ENCODE measurements around the gene BCAS4.

Gene BCAS4

DNA sequence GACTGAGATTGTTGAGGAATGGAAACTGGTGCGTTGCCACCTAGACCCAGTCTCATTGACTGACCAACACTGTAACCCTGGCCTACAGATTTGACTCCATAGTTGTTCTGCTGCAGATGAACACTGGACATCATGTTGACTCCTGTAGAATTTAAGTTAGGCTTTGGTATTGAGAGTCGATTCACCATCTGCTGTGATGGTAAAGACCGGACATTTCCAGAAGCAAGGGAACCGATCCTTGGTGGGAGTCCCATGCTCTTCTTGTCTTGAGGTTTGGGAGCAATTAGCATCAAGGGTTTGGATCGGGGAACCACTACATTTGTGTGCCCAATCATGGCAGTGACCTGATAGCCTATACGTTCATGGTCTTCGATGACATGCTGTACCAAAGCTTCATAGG is 98.8 kb downstream of the BCAS4 start:
- H3K4me3 ChIP-seq (ENCODE audit: control insufficient read depth, low read depth, low read length) = no peak overlapping the region
- DNase-seq (ENCODE audit: low read depth) = no peak
- no peak for TF ChIP-seq CTCF (IDR thresholded peaks at IDR 0.05; ENCODE audit: control insufficient read depth, insufficient read depth, low read depth, low read length, missing control alignments)

GRCh38 chr20:50895111-50895830 is 100.4 kb downstream of the BCAS4 start:
- TF ChIP-seq CTCF (IDR thresholded peaks at IDR 0.05; ENCODE audit: control insufficient read depth, insufficient read depth, low read depth, low read length, missing control alignments) = no peak
- H3K4me3 ChIP-seq (ENCODE audit: control insufficient read depth, low read depth, low read length) = no peak overlapping the region
- DNase-seq (ENCODE audit: low read depth) = no peak

DNA sequence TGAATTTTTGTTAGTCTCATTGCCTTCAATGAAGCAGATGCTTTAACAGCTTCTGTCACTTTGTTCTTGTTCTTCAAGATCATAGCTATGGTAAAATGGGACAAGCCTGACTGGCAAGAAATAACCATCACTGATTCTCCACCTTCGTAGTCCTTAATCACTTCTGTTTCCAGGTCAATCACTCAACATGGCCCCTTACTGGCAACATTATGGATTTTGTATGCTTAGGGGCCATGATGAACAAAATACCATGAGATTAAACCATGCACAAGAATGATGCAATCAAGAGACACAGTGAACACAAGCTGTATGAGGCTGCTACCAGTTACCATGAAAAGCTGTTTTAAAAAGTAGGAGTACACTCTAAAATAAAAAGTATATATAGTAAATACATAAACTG is 103.6 kb downstream of the BCAS4 start:
- no peak for DNase-seq (ENCODE audit: low read depth)
- no peak overlapping the region for H3K4me3 ChIP-seq (ENCODE audit: control insufficient read depth, low read depth, low read length)
- TF ChIP-seq CTCF (IDR thresholded peaks at IDR 0.05; ENCODE audit: control insufficient read depth, insufficient read depth, low read depth, low read length, missing control alignments) = no peak

GRCh38 chr20:50900261-50900660 is 105.4 kb downstream of the BCAS4 start:
- no peak for DNase-seq (ENCODE audit: low read depth)
- TF ChIP-seq CTCF (IDR thresholded peaks at IDR 0.05; ENCODE audit: control insufficient read depth, insufficient read depth, low read depth, low read length, missing control alignments) = no peak
- no peak overlapping the region for H3K4me3 ChIP-seq (ENCODE audit: control insufficient read depth, low read depth, low read length)

GRCh38 chr20:50901301-50901700 is 106.4 kb downstream of the BCAS4 start:
- no peak overlapping the region for H3K4me3 ChIP-seq (ENCODE audit: control insufficient read depth, low read depth, low read length)
- DNase-seq (ENCODE audit: low read depth) = no peak
- no peak for TF ChIP-seq CTCF (IDR thresholded peaks at IDR 0.05; ENCODE audit: control insufficient read depth, insufficient read depth, low read depth, low read length, missing control alignments)

DNA sequence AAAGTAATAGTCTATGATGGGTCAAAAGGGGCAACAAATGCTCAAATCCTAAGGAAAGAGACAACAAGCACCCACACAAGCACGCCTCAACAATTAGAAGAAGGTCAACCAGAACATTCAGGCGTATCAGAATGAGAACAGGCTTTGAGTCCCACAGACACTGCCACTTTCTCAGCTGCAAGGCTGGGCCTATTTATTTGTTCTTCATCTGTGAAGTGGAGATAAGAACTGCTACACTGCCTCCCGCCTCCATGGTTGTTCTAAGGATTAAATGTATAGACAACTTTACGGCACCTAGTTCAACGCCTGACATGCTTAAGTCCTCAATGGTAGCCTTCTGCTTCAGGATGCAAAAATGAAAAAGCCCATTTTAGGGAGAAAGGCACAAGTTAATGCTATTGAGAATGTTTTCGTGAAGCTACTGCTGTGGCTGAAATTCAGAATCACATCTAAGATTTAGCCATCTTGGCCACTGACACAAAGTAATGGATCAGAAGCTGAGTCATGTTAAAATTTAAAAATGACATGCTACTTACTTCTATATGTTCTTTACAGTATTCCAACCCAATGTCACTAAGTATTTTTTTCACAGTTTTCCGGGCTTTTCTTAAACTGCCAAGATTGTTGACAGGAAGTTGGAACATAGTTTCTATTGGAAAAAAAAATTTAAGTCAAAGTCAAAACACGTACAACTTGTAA is 108.6 kb downstream of the BCAS4 start:
- no peak for DNase-seq (ENCODE audit: low read depth)
- H3K4me3 ChIP-seq (ENCODE audit: control insufficient read depth, low read depth, low read length) = no peak overlapping the region
- no peak for TF ChIP-seq CTCF (IDR thresholded peaks at IDR 0.05; ENCODE audit: control insufficient read depth, insufficient read depth, low read depth, low read length, missing control alignments)

All from AG09309 (cell line).